HAP-1 (cell line): ENCODE measurements around the gene DPF1.

Experiments
- DNase-seq, 2 experiments: peaks; one replicate each; pipeline ENCODE4 v3.0.0-alpha.2; 2016 to 2020; ENCODE audit warnings: low spot score in 2 of 2
- H3K27me3 ChIP-seq: fragments of 250-450 bp; sonication (Bioruptor Pico); 2 replicates; pipeline ENCODE4 v1.5.1; 2020; ENCODE audit warnings: low read depth, mild to moderate bottlenecking, moderate library complexity
- H3K36me3 ChIP-seq: fragments of 250-450 bp; sonication (Bioruptor Pico); replicated peaks from 2 replicates; pipeline ENCODE4 v1.5.1; 2020; ENCODE audit warnings: mild to moderate bottlenecking
- H3K4me1 ChIP-seq: fragments of 250-450 bp; sonication (Bioruptor Pico); 2 replicates; pipeline ENCODE4 v1.5.1; 2020; ENCODE audit warnings: mild to moderate bottlenecking
- H3K4me3 ChIP-seq: fragments of 250-450 bp; sonication (Bioruptor Pico); 2 replicates; pipeline ENCODE4 v1.5.1; 2020; ENCODE audit warnings: mild to moderate bottlenecking, moderate library complexity
- H3K9me3 ChIP-seq: fragments of 250-450 bp; sonication (Bioruptor Pico); 2 replicates; pipeline ENCODE4 v1.5.1; 2020; ENCODE audit warnings: mild to moderate bottlenecking, moderate library complexity
- in situ Hi-C: fragments of 300-500 bp; cut with MboI; formaldehyde crosslinking; loops from 3 replicates; pipeline ENCODE4 v1.14.3; 2020; ENCODE audit warnings: low sequenced_read_pairs, inconsistent platforms, mixed read lengths

The DPF1 gene

GRCh38 chr19:38194061-38194701 lies 29.8 kb downstream of the DPF1 start:
- H3K9me3 ChIP-seq: no peaks in the 10 kb centered on the region
- DNase-seq: no peak
- no peaks in the 10 kb centered on the region for H3K27me3 ChIP-seq
- no peaks in the 10 kb centered on the region for H3K36me3 ChIP-seq
- H3K4me1 ChIP-seq: no peaks in the 10 kb centered on the region
- in situ Hi-C loops: no loop called here
- H3K4me3 ChIP-seq: no peak overlapping the region

- H3K4me3 ChIP-seq: no peak overlapping the region
- H3K27me3 ChIP-seq: no peaks in the 10 kb centered on the region
- no peaks in the 10 kb centered on the region for H3K9me3 ChIP-seq
- no peaks in the 10 kb centered on the region for H3K4me1 ChIP-seq
- in situ Hi-C loops: no loop called here
- H3K36me3 ChIP-seq: no peaks in the 10 kb centered on the region
- no peak for DNase-seq
Observed at GRCh38 chr19:38193445-38193844, 30.6 kb downstream of the DPF1 start.

DNA sequence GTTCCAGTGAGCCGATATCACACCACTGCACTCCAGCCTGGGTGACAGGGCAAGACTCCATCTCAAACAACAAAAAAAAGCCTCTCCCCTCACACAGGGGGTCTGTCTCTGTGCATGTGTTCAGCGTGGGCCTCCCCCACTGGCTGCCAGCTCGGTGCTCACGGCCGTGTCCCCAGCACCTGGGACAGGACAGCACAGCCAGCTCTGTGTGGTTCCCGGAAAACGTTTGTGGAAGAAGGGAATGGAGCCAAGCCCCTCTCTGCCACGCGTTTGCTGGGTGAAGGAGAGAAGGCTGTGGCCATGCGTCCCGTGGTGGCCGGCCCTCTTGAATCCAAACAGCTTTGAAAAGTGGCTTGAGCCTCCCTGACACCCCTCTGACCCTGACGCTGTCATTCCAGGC lies 32.3 kb downstream of the DPF1 start:
- H3K36me3 ChIP-seq: no peaks in the 10 kb centered on the region
- in situ Hi-C loops: no loop called here
- H3K4me1 ChIP-seq: no peaks in the 10 kb centered on the region
- DNase-seq: no peak
- no peaks in the 10 kb centered on the region for H3K9me3 ChIP-seq
- no peak overlapping the region for H3K4me3 ChIP-seq
- no peaks in the 10 kb centered on the region for H3K27me3 ChIP-seq

- no peaks in the 10 kb centered on the region for H3K9me3 ChIP-seq
- H3K27me3 ChIP-seq: no peaks in the 10 kb centered on the region
- H3K4me3 ChIP-seq: no peak overlapping the region
- in situ Hi-C loops: no loop called here
- no peaks in the 10 kb centered on the region for H3K36me3 ChIP-seq
- DNase-seq: no peak
- no peaks in the 10 kb centered on the region for H3K4me1 ChIP-seq
Observed at GRCh38 chr19:38190793-38191192, 33.2 kb downstream of the DPF1 start.

DNA sequence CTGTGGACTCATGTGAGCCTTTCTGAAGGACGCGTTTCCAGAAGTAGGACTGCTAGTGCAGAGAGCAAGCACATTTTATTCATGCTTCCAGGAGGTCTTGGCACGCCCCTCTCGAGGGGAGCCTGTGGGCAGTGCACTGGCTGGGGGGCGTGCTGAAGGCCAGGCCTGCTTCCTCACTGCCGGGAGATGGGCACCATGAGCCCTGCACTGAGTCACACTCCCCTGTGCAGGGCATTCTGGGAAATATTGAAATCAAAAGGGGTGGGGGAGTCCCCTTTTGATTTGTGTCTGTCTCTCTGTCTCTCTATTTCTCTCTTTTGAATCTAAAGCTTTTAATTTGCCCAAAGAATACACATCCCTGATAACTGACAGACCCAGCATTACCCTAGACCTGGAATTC lies 34.0 kb downstream of the DPF1 start:
- H3K4me3 ChIP-seq: no peak overlapping the region
- no peaks in the 10 kb centered on the region for H3K27me3 ChIP-seq
- H3K9me3 ChIP-seq: no peaks in the 10 kb centered on the region
- no peaks in the 10 kb centered on the region for H3K4me1 ChIP-seq
- in situ Hi-C loops: no loop called here
- DNase-seq: no peak
- no peaks in the 10 kb centered on the region for H3K36me3 ChIP-seq

DNA sequence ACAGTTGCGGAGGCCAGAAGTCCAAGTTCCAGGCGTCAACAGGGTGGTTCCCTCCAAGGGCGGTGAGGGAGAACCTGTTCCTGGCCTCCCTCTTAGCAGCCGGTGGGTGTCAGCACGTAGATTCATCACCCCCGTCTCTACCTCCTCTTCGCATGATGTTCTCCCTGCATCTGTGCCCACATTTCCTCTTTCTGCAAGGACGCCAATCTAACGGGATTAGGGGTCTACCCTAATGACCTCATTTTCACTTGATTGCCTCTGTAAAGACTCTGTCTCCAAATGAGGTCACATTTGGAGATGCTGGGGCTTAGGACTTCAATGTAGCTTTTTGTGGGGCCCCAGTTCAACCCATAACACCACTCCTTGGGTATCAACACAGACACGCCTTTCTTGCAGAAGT lies 38.5 kb downstream of the DPF1 start:
- Histone ChIP-seq H3K4me1 (no peaks in the 10 kb centered on the region), H3K9me3 (no peaks in the 10 kb centered on the region), H3K36me3 (no peaks in the 10 kb centered on the region), H3K27me3 (no peaks in the 10 kb centered on the region), H3K4me3 (no peak overlapping the region)
- in situ Hi-C loops: no loop called here
- no peak for DNase-seq

- in situ Hi-C loops: no loop called here
- H3K4me3 ChIP-seq: no peak overlapping the region
- peaks cover 3% of the 10 kb centered on the region; the same call in 1 of the 2 replicates for H3K9me3 ChIP-seq
- no peaks in the 10 kb centered on the region for H3K27me3 ChIP-seq
- H3K36me3 ChIP-seq: no peaks in the 10 kb centered on the region
- DNase-seq: no peak
- no peaks in the 10 kb centered on the region for H3K4me1 ChIP-seq
Observed at GRCh38 chr19:38184815-38185214, 39.2 kb downstream of the DPF1 start.

GRCh38 chr19:38183251-38183897 lies 40.6 kb downstream of the DPF1 start:
- DNase-seq: peak in 1 of 2 experiments; percentile 49
- no peaks in the 10 kb centered on the region for H3K4me1 ChIP-seq
- no peaks in the 10 kb centered on the region for H3K27me3 ChIP-seq
- peaks cover 3% of the 10 kb centered on the region; the same call in 1 of the 2 replicates for H3K9me3 ChIP-seq
- H3K4me3 ChIP-seq: no peak overlapping the region
- in situ Hi-C loops: no loop called here
- H3K36me3 ChIP-seq: no peaks in the 10 kb centered on the region

DNA sequence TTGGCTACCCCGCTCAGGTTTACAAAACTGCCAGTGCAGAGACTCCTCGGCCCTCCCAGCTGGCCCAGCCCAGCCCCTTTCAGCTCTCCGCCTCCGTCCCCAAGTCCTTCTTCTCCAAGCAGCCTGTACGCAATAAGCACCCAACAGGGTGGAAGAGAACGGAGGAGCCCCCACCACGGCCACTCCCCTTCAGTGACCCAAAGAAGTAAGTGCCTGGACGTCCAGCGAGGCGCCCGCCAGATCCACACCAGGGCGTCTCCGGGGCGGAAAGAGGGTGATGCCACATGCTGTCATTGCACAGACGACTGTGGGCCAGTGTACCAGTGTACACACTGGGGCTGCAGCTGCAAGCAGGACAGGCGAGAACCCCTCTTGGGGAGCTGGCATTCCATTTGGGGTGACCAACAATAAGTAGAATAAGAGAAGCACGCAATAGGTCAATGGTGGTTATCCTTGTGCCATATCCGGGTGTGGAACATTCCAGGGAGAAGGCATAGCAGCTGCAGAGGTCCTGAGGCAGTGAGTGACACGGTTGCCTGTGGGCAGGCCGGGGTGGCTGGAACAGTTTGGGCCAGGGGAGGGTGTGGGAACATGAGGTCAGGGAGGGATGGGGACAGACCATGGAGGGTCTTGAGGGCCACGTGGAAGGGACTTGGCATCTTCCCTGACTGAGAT lies 41.3 kb downstream of the DPF1 start:
- no peaks in the 10 kb centered on the region for H3K4me1 ChIP-seq
- H3K36me3 ChIP-seq: no peaks in the 10 kb centered on the region
- H3K27me3 ChIP-seq: no peaks in the 10 kb centered on the region
- no peak for DNase-seq
- in situ Hi-C loops: no loop called here
- H3K4me3 ChIP-seq: no peak overlapping the region
- peaks cover 3% of the 10 kb centered on the region; the same call in 1 of the 2 replicates for H3K9me3 ChIP-seq

DNA sequence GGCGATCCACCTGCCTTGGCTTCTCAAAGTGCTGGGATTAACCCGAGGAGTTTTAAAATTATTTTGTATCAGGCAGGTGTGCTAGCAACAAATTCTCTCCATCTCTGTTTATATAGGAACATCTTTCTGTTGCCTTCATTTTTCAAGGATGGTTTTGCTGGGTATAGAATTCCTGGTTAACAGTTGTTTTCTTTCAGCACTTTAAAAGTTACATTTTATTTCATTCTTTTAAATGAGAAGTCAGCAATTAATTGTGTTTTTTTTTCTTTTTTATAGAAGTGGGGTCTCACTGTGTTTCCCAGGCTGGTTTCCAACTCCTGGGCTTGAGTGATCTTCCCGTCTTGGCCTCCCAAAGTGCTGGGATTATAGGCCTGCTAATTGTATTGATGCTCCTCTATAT lies 44.0 kb downstream of the DPF1 start:
- DNase-seq: no peak
- peaks cover 3% of the 10 kb centered on the region; the same call in 1 of the 2 replicates for H3K9me3 ChIP-seq
- no peaks in the 10 kb centered on the region for H3K4me1 ChIP-seq
- H3K27me3 ChIP-seq: no peaks in the 10 kb centered on the region
- H3K4me3 ChIP-seq: no peak overlapping the region
- in situ Hi-C loops: no loop called here
- H3K36me3 ChIP-seq: no peaks in the 10 kb centered on the region

DNA sequence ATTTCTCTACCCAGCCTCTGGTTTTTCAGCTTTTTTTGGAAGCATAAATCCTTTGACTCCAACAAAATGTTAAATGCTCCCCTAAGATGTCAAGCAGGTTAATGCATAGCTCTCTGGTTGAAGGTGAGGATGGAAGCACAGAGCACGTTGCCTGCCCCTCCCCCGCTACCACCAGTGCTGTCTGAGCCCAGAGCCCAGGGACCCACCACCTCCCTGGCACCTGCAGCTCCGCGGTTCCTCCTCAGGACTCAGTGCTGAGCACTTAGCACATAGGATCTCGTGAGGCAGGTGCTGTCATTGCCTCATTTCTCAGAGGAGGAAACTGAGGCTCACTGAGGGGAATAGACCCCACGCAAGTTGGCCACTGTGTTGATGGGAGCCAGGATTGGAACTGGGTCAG lies 48.6 kb downstream of the DPF1 start:
- Histone ChIP-seq H3K9me3 (peaks cover 3% of the 10 kb centered on the region; the same call in 1 of the 2 replicates), H3K4me1 (no peaks in the 10 kb centered on the region), H3K4me3 (no peak overlapping the region), H3K36me3 (no peaks in the 10 kb centered on the region), H3K27me3 (no peaks in the 10 kb centered on the region)
- in situ Hi-C loops: no loop called here
- no peak for DNase-seq

- H3K4me1 ChIP-seq: no peaks in the 10 kb centered on the region
- DNase-seq: no peak
- H3K36me3 ChIP-seq: no peaks in the 10 kb centered on the region
- no peak overlapping the region for H3K4me3 ChIP-seq
- in situ Hi-C loops: no loop called here
- no peaks in the 10 kb centered on the region for H3K27me3 ChIP-seq
- no peaks in the 10 kb centered on the region for H3K9me3 ChIP-seq
Observed at GRCh38 chr19:38173291-38174041, 50.6 kb downstream of the DPF1 start.

- in situ Hi-C loops: no loop called here
Observed at GRCh38 chr19:38172001-38172400, 52.0 kb downstream of the DPF1 start.

GRCh38 chr19:38170334-38170733 lies 53.7 kb downstream of the DPF1 start:
- Histone ChIP-seq H3K9me3 (no peaks in the 10 kb centered on the region), H3K27me3 (no peaks in the 10 kb centered on the region), H3K4me3 (no peak overlapping the region), H3K36me3 (no peaks in the 10 kb centered on the region; the same call in 1 of the 2 replicates), H3K4me1 (no peaks in the 10 kb centered on the region)
- in situ Hi-C loops: no loop called here
- no peak for DNase-seq

More at GRCh38 chr19:38172001-38172400, 52.0 kb downstream of the DPF1 start:
- H3K4me3 ChIP-seq: no peak overlapping the region
- no peak for DNase-seq
- H3K27me3 ChIP-seq: no peaks in the 10 kb centered on the region
- H3K4me1 ChIP-seq: no peaks in the 10 kb centered on the region
- H3K36me3 ChIP-seq: no peaks in the 10 kb centered on the region; the same call in 1 of the 2 replicates
- H3K9me3 ChIP-seq: no peaks in the 10 kb centered on the region
